ENCODE results near the gene XXYLT1.

The XXYLT1 gene

DNA sequence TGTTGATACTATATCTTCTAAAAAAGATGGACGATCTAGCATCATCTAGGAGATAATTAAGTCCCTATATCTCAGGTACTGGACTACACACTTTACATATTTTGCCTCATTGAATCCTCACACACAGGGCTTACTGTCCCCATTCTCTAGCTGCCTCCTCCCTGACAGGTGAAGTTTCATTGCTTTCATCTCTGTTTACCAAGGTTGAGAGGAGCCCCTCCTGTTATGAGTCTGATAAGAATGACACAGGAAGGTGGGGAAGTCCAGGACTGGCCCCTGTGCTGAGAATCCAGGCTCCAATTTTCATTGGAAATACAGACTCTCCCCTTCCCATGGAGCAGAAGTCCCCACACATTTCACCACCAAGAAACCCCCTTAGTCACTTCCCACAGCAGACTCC is 105.2 kb downstream of the XXYLT1 start:
- no peaks in the 10 kb centered on the region for H4K20me1 ChIP-seq (ENCODE audit: control insufficient read depth, insufficient read depth, low read depth, low read length)
- peaks cover 2% of the 10 kb centered on the region; the same call in 1 of the 2 replicates for H3F3A ChIP-seq (ENCODE audit: control insufficient read depth, insufficient read depth)
- no peaks in the 10 kb centered on the region for H3K9me3 ChIP-seq (ENCODE audit: control insufficient read depth, insufficient read depth, low read length)
- H3K4me3 ChIP-seq (ENCODE audit: low read length): no peak overlapping the region
- H3K27ac ChIP-seq (ENCODE audit: low read depth, low read length): no peak overlapping the region
- TF ChIP-seq CTCF (IDR thresholded peaks at IDR 0.05; ENCODE audit: low read depth, low read length, poor library complexity, severe bottlenecking) (no peak), EZH2phosphoT487 (IDR thresholded peaks at IDR 0.05; ENCODE audit: borderline replicate concordance, low read length) (no peak)
- no peaks in the 10 kb centered on the region for H3K36me3 ChIP-seq (ENCODE audit: control insufficient read depth, low read length)
- H3K9me2 ChIP-seq (replicated peaks; ENCODE audit: control insufficient read depth, low read length): no peaks in the 10 kb centered on the region
- peaks cover 30% of the 10 kb centered on the region for H3K4me1 ChIP-seq (ENCODE audit: control insufficient read depth, low read length)
- H3K27me3 ChIP-seq (ENCODE audit: control insufficient read depth, low read length): no peaks in the 10 kb centered on the region
- H3K4me2 ChIP-seq (ENCODE audit: low read length): no peak overlapping the region
- peaks cover under 1% of the 10 kb centered on the region; the same call in 1 of the 2 replicates for H3K79me2 ChIP-seq (ENCODE audit: control insufficient read depth, low read length)

GRCh38 chr3:195165265-195165609 is 105.7 kb downstream of the XXYLT1 start:
- peaks cover 36% of the 10 kb centered on the region for H3K4me1 ChIP-seq (ENCODE audit: control insufficient read depth, low read length)
- TF ChIP-seq EZH2phosphoT487 (IDR thresholded peaks at IDR 0.05; ENCODE audit: borderline replicate concordance, low read length) (no peak), CTCF (IDR thresholded peaks at IDR 0.05; ENCODE audit: low read depth, low read length, poor library complexity, severe bottlenecking) (no peak)
- H3K27ac ChIP-seq (ENCODE audit: low read depth, low read length): no peak overlapping the region

DNA sequence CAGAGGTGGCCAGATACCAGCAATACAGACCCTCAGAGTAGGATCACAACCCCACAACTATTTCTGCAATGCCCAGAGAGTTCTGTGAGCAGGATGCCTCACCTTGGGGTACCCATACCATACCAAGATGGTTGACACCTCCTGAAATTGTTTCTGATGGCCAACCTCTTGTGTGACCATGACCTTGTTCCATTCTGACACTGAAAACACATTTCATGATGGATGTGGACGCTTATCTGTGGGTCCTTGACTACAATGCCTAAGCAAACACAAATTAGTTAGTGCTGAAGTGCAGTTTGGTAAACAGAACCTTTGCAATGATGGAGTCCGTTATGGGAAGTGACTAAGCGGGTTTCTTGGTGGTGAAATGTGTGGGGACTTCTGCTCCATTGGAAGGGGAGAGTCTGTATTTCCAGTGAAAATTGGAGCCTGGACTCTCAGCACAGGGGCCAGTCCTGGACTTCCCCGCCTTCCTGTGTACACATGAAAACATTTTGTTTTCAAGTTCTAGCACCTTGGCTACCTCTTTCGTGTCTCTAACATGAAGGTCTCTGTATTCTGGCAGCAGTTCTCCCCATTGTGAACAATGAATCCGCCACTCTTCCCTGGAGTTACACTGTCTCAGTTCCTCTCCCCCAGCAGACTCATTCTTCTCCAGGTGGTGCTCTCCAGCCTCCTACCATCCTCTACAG is 106.2 kb downstream of the XXYLT1 start:
- Histone ChIP-seq H3K9me3 (ENCODE audit: control insufficient read depth, insufficient read depth, low read length) (no peaks in the 10 kb centered on the region), H3K4me3 (ENCODE audit: low read length) (no peak overlapping the region), H3K79me2 (ENCODE audit: control insufficient read depth, low read length) (peaks cover 5% of the 10 kb centered on the region; the same call in 1 of the 2 replicates), H3F3A (ENCODE audit: control insufficient read depth, insufficient read depth) (peaks cover 7% of the 10 kb centered on the region; the same call in 1 of the 2 replicates), H3K9me2 (replicated peaks; ENCODE audit: control insufficient read depth, low read length) (no peaks in the 10 kb centered on the region), H3K4me1 (ENCODE audit: control insufficient read depth, low read length) (peaks cover 41% of the 10 kb centered on the region), H3K4me2 (ENCODE audit: low read length) (no peak overlapping the region), H3K27ac (ENCODE audit: low read depth, low read length) (no peak overlapping the region), H4K20me1 (ENCODE audit: control insufficient read depth, insufficient read depth, low read depth, low read length) (no peaks in the 10 kb centered on the region), H3K36me3 (ENCODE audit: control insufficient read depth, low read length) (no peaks in the 10 kb centered on the region), H3K27me3 (ENCODE audit: control insufficient read depth, low read length) (no peaks in the 10 kb centered on the region)
- TF ChIP-seq EZH2phosphoT487 (IDR thresholded peaks at IDR 0.05; ENCODE audit: borderline replicate concordance, low read length) (no peak), CTCF (IDR thresholded peaks at IDR 0.05; ENCODE audit: low read depth, low read length, poor library complexity, severe bottlenecking) (no peak)

More at GRCh38 chr3:195165265-195165609, 105.7 kb downstream of the XXYLT1 start:
- Histone ChIP-seq H3K4me3 (ENCODE audit: low read length) (no peak overlapping the region), H3K27me3 (ENCODE audit: control insufficient read depth, low read length) (no peaks in the 10 kb centered on the region), H3K9me2 (replicated peaks; ENCODE audit: control insufficient read depth, low read length) (no peaks in the 10 kb centered on the region), H3F3A (ENCODE audit: control insufficient read depth, insufficient read depth) (peaks cover 3% of the 10 kb centered on the region; the same call in 1 of the 2 replicates), H3K36me3 (ENCODE audit: control insufficient read depth, low read length) (no peaks in the 10 kb centered on the region), H3K4me2 (ENCODE audit: low read length) (no peak overlapping the region), H4K20me1 (ENCODE audit: control insufficient read depth, insufficient read depth, low read depth, low read length) (no peaks in the 10 kb centered on the region), H3K79me2 (ENCODE audit: control insufficient read depth, low read length) (peaks cover 5% of the 10 kb centered on the region; the same call in 1 of the 2 replicates), H3K9me3 (ENCODE audit: control insufficient read depth, insufficient read depth, low read length) (no peaks in the 10 kb centered on the region)

Data from DOHH2 (cell line).